HEK293 (cell line): ENCODE measurements around the gene TEAD2.

ENCODE experiments used
- HOXD13 ChIP-seq: sonication (generic); formaldehyde crosslinking; IDR thresholded peaks from 2 replicates; pipeline ENCODE4 v1.8.0; 2022; ENCODE audit warnings: missing genetic modification reagents, borderline replicate concordance
- ZFP37 ChIP-seq: fragments of 450-650 bp; formaldehyde crosslinking; IDR thresholded peaks from 2 replicates; pipeline ENCODE4 v1.5.1; 2016; ENCODE audit warnings: missing biosample characterization, missing genetic modification characterization
- ZNF132 ChIP-seq: fragments of 450-650 bp; formaldehyde crosslinking; IDR thresholded peaks from 2 replicates; pipeline ENCODE4 v1.5.1; 2017; ENCODE audit warnings: missing biosample characterization, missing genetic modification characterization, borderline replicate concordance
- ZNF223 ChIP-seq: fragments of 450-650 bp; formaldehyde crosslinking; IDR thresholded peaks from 2 replicates; pipeline ENCODE4 v1.5.1; 2016; ENCODE audit warnings: missing biosample characterization, missing genetic modification characterization
- ZNF292 ChIP-seq: fragments of 450-650 bp; formaldehyde crosslinking; IDR thresholded peaks from 2 replicates; pipeline ENCODE4 v1.5.1; 2016; ENCODE audit warnings: low read depth, missing biosample characterization, missing genetic modification characterization, borderline replicate concordance
- TF ChIP-seq, protein P1 (sequence below): fragments of 450-650 bp; formaldehyde crosslinking; IDR thresholded peaks from 2 replicates; pipeline ENCODE4 v1.5.1; 2016; ENCODE audit warnings: missing biosample characterization, missing genetic modification characterization
- TF ChIP-seq, protein P2 (sequence below): fragments of 450-650 bp; formaldehyde crosslinking; IDR thresholded peaks from 2 replicates; pipeline ENCODE4 v1.5.1; 2016; ENCODE audit warnings: missing biosample characterization, missing genetic modification characterization

DNA sequence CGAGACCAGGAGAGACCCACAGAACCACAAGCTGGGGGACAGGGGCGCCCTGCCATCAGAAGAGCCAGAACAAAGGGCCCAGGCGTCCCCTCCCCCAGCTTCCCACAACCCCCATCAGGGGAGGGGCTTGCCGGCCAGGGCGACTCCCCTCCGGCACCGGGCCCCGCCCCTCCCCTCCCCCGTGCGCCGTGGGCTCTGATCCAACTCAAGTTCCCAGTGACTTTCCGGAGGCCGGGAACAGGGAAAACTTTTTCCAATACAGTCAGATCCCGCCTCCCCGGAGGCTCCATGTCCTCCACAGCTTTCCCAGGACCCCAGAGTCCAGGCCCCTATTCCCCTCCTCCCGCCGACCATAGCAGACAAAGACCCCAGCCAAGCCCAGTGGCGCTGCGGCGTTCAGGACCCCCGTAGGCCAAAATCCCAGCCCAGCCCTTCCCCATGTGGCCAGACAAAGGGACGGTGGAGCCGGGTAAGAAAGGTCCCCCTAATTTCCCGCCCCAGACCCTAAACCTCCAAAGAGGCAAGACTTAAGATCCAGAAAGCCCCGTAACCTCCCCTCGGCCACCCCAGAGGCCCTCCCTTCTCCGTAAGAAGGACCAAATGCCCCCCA lies 673 bp downstream of the TEAD2 start:
- TF ChIP-seq ZNF223 (no peak), ZFP37 (tag by site-specific recombination) (no peak), ZNF132 (no peak), HOXD13 (CRISPR knock-in tag) (no peak), ZNF292 (tag by site-specific recombination) (no peak)
- TF ChIP-seq, protein P1, sequence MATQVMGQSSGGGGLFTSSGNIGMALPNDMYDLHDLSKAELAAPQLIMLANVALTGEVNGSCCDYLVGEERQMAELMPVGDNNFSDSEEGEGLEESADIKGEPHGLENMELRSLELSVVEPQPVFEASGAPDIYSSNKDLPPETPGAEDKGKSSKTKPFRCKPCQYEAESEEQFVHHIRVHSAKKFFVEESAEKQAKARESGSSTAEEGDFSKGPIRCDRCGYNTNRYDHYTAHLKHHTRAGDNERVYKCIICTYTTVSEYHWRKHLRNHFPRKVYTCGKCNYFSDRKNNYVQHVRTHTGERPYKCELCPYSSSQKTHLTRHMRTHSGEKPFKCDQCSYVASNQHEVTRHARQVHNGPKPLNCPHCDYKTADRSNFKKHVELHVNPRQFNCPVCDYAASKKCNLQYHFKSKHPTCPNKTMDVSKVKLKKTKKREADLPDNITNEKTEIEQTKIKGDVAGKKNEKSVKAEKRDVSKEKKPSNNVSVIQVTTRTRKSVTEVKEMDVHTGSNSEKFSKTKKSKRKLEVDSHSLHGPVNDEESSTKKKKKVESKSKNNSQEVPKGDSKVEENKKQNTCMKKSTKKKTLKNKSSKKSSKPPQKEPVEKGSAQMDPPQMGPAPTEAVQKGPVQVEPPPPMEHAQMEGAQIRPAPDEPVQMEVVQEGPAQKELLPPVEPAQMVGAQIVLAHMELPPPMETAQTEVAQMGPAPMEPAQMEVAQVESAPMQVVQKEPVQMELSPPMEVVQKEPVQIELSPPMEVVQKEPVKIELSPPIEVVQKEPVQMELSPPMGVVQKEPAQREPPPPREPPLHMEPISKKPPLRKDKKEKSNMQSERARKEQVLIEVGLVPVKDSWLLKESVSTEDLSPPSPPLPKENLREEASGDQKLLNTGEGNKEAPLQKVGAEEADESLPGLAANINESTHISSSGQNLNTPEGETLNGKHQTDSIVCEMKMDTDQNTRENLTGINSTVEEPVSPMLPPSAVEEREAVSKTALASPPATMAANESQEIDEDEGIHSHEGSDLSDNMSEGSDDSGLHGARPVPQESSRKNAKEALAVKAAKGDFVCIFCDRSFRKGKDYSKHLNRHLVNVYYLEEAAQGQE (tag by site-specific recombination) = no peak
- TF ChIP-seq, protein P2, sequence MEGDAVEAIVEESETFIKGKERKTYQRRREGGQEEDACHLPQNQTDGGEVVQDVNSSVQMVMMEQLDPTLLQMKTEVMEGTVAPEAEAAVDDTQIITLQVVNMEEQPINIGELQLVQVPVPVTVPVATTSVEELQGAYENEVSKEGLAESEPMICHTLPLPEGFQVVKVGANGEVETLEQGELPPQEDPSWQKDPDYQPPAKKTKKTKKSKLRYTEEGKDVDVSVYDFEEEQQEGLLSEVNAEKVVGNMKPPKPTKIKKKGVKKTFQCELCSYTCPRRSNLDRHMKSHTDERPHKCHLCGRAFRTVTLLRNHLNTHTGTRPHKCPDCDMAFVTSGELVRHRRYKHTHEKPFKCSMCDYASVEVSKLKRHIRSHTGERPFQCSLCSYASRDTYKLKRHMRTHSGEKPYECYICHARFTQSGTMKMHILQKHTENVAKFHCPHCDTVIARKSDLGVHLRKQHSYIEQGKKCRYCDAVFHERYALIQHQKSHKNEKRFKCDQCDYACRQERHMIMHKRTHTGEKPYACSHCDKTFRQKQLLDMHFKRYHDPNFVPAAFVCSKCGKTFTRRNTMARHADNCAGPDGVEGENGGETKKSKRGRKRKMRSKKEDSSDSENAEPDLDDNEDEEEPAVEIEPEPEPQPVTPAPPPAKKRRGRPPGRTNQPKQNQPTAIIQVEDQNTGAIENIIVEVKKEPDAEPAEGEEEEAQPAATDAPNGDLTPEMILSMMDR (tag by site-specific recombination) = no peak
